Suprapubic skin (tissue), 4 donors: Measurements from ENCODE around the gene DYNLT1. TPM values are rescaled to one million over a fixed set of nuclear protein-coding genes. Genes with fewer than 3 reads are reported as not detected.

Experiments
- DNase-seq, 2 donors: peaks; one replicate each; pipeline ENCODE4 v3.0.0-alpha.2; 2019; ENCODE audit warnings: low spot score in 2 of 2
- H3K27ac ChIP-seq: fragments of 200-600 bp; sonication (generic); one replicate; pipeline ENCODE4 v1.5.1; 2019
- H3K27me3 ChIP-seq: fragments of 200-600 bp; sonication (generic); one replicate; pipeline ENCODE4 v1.5.1; 2019
- H3K36me3 ChIP-seq: fragments of 200-600 bp; sonication (generic); one replicate; pipeline ENCODE4 v1.5.1; 2019
- H3K4me1 ChIP-seq: fragments of 200-600 bp; sonication (generic); one replicate; pipeline ENCODE4 v1.5.1; 2019
- H3K4me3 ChIP-seq: fragments of 200-600 bp; sonication (generic); one replicate; pipeline ENCODE4 v1.5.1; 2019; ENCODE audit warnings: mild to moderate bottlenecking
- H3K9me3 ChIP-seq: fragments of 200-600 bp; sonication (generic); one replicate; pipeline ENCODE4 v1.5.1; 2019
- EP300 ChIP-seq: sonication (generic); formaldehyde crosslinking; IDR thresholded peaks from one replicate; pipeline ENCODE4 v1.6.1; 2017; ENCODE audit warnings: antibody characterized with exemption
- POLR2A ChIP-seq, 2 donors: fragments of 450-650 bp; IDR thresholded peaks; one replicate each; pipeline ENCODE4 v1.6.1; 2017; ENCODE audit warnings: antibody characterized with exemption in 2 of 2, mild to moderate bottlenecking in 2 of 2, moderate library complexity in 2 of 2
- POLR2AphosphoS5 ChIP-seq, 3 donors: sonication (generic); formaldehyde crosslinking; IDR thresholded peaks; one replicate each; pipeline ENCODE4 v1.6.1; 2017; ENCODE audit warnings: antibody characterized with exemption in 3 of 3
- WGBS: methylation state at CpG from one replicate; pipeline ENCODE4 v1.1.5; 2018; 5-methylcytosine and 5-hydroxymethylcytosine counted together
- total RNA-seq, 4 donors: library from RNA; depleted of rRNA; stranded (reverse); fragments of >200 nt; gene quantifications; one replicate each; pipeline ENCODE4 v1.1.0, GENCODE V29; 2016
- TF ChIP-seq, protein P1 (sequence below), 2 donors: fragments of 200-600 bp in 1 of 2; fragments of 450-650 bp in 1 of 2; sonication (generic) in 1 of 2; IDR thresholded peaks; one replicate each; pipeline ENCODE4 v1.5.1; 2016 to 2019; ENCODE audit warnings: antibody characterized with exemption in 2 of 2, mild to moderate bottlenecking in 1 of 2, moderate library complexity in 1 of 2

DYNLT1 gene
- total RNA-seq, 4 donors from 2014 or later = 27.5 to 63.8 (median 49.4) TPM

DNA sequence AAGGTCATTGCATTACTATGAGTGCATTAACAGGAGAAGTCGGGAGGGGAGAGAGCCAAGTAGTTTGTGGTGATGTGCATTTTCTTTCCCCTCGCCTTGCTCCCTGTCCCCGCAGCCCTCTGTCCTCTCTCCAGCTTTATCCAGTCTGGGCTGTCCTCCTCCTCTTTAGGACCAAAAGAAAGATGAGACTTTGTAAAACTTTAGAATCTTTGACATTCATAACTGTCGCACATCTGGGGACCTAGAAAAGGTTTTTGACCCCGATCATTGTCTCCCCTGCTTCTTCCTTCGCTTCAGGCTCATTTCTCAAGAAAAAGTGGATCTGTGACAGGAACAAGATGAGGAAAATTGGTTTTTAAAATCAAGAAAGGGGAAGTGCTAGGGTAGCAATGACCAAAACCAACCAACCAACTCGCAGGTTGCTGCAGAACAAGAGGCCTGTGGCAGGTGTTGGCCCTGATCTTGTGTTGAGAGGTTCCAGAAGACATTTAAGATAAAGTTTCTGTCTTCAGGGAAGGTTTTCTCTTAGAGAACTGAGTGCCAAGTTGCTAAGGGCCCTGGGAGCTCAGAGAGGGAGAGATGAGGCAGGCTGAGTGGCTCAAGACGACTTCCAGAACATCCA lies 22.9 kb upstream of the DYNLT1 start:
- H3K36me3 ChIP-seq = no peaks in the 10 kb centered on the region
- DNase-seq = no peak
- H3K27ac ChIP-seq = peak overlapping the region; percentile 84
- no peak overlapping the region for H3K4me3 ChIP-seq
- TF ChIP-seq POLR2A (IDR thresholded peaks at IDR 0.05) = no peak
- TF ChIP-seq, protein P1, sequence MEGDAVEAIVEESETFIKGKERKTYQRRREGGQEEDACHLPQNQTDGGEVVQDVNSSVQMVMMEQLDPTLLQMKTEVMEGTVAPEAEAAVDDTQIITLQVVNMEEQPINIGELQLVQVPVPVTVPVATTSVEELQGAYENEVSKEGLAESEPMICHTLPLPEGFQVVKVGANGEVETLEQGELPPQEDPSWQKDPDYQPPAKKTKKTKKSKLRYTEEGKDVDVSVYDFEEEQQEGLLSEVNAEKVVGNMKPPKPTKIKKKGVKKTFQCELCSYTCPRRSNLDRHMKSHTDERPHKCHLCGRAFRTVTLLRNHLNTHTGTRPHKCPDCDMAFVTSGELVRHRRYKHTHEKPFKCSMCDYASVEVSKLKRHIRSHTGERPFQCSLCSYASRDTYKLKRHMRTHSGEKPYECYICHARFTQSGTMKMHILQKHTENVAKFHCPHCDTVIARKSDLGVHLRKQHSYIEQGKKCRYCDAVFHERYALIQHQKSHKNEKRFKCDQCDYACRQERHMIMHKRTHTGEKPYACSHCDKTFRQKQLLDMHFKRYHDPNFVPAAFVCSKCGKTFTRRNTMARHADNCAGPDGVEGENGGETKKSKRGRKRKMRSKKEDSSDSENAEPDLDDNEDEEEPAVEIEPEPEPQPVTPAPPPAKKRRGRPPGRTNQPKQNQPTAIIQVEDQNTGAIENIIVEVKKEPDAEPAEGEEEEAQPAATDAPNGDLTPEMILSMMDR (IDR thresholded peaks at IDR 0.05) = no peak
- TF ChIP-seq POLR2AphosphoS5 (IDR thresholded peaks at IDR 0.05) = no peak
- no peak for TF ChIP-seq EP300
- WGBS = 90% methylated on average over 8 of the region's 8 CpGs
- no peaks in the 10 kb centered on the region for H3K9me3 ChIP-seq
- H3K27me3 ChIP-seq = no peaks in the 10 kb centered on the region
- peaks cover 37% of the 10 kb centered on the region for H3K4me1 ChIP-seq

DNA sequence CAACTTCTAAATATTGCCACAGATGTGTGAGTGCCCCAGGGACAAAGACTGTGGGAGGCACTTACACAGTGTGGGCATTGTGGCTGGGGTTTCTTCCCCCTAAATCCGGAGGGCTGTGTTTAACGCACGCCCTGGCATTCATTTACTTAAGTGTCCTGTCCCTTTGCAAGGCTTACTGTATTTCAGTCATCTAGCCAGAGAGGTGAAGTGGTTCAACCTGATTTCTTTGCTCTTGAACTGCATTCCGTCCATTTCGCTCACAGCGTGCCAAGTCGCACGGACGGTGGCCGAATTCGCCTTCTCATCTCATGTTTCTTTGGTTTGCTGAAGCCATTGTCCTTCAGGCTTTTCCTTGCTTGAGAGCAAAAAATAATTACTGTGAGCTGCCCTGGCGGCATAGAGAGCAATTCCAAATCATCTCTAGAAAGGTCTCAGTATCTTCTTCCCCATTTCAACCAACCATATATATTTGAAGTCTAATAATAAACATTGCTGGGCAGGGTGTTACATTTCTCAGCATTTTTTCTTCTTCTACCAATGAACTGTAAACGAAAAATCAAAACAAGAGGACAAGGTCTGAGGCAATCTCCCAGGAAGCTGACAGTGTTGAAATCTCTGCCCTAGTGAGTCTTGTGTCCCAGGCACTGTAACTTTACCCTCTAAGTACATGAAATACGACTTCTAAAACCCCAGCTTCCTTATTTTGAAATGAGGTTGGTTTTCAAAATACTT lies 22.3 kb upstream of the DYNLT1 start:
- WGBS = 85% methylated on average over 14 of the region's 14 CpGs
- Histone ChIP-seq H3K4me3 (no peak overlapping the region), H3K27ac (peak overlapping the region; percentile 84), H3K9me3 (no peaks in the 10 kb centered on the region), H3K4me1 (peaks cover 44% of the 10 kb centered on the region), H3K36me3 (no peaks in the 10 kb centered on the region), H3K27me3 (no peaks in the 10 kb centered on the region)
- DNase-seq = no peak
- TF ChIP-seq EP300 = no peak
- TF ChIP-seq, protein P1 (IDR thresholded peaks at IDR 0.05) = no peak
- no peak for TF ChIP-seq POLR2A (IDR thresholded peaks at IDR 0.05)
- TF ChIP-seq POLR2AphosphoS5 (IDR thresholded peaks at IDR 0.05) = no peak

DNA sequence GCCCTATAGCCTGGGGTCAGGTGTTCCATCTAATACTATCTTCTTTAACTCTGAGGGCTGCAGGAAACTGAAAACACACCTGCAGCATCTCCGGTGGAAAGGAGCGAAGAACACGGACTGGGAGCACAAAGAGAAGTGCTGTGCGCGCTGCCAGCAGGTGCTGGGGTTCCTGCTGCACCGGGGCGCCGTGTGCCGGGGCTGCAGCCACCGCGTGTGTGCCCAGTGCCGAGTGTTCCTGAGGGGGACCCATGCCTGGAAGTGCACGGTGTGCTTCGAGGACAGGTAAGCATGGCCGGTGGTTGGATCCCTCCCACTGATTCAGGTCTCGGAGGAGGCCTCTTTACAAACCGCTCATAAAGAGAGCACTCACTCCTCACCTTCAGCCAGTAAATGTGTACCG lies 20.8 kb upstream of the DYNLT1 start:
- TF ChIP-seq POLR2AphosphoS5 (IDR thresholded peaks at IDR 0.05) = no peak
- TF ChIP-seq EP300 = no peak
- TF ChIP-seq, protein P1 (IDR thresholded peaks at IDR 0.05) = no peak
- TF ChIP-seq POLR2A (IDR thresholded peaks at IDR 0.05) = no peak
- H3K36me3 ChIP-seq = no peaks in the 10 kb centered on the region
- no peaks in the 10 kb centered on the region for H3K9me3 ChIP-seq
- peaks cover 58% of the 10 kb centered on the region for H3K4me1 ChIP-seq
- peak overlapping the region; percentile 84 for H3K27ac ChIP-seq
- no peak overlapping the region for H3K4me3 ChIP-seq
- DNase-seq = no peak
- H3K27me3 ChIP-seq = no peaks in the 10 kb centered on the region
- 95% methylated on average over 18 of the region's 18 CpGs for WGBS

DNA sequence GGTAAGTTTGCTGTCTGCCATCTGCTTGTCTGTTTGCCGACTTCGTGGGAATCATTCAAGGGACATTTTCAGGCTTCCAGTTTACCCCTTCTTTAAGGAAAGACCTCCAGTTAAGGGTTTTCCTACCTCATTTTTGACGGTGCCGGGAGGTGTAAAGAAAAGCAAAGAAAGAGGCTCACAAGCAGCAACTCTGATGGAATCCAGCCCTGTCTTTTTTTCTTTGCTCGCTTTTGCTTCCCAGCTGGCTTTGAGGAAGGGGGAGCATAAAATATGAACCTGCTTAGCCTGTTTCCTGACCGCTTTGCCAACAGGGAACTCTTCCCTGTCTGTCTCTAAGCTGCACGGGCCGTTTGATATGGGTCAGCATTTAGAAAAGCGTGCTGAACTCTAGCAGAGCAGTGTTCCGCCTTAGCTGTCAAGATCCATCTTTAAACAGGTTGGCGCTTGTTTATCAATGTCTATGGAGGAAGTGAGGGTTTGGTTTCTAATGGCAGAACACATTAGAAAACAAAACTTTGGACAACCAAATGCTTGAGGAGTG lies 19.2 kb upstream of the DYNLT1 start:
- peak overlapping the region; percentile 33 for H3K4me3 ChIP-seq
- H3K27me3 ChIP-seq = no peaks in the 10 kb centered on the region
- peaks cover 50% of the 10 kb centered on the region for H3K4me1 ChIP-seq
- H3K27ac ChIP-seq = peak overlapping the region; percentile 84
- DNase-seq = no peak
- 32% methylated on average over 11 of the region's 11 CpGs for WGBS
- H3K9me3 ChIP-seq = no peaks in the 10 kb centered on the region
- TF ChIP-seq, protein P1 (IDR thresholded peaks at IDR 0.05) = no peak
- TF ChIP-seq EP300 (no peak), POLR2AphosphoS5 (IDR thresholded peaks at IDR 0.05) (no peak), POLR2A (IDR thresholded peaks at IDR 0.05) (no peak)
- no peaks in the 10 kb centered on the region for H3K36me3 ChIP-seq

DNA sequence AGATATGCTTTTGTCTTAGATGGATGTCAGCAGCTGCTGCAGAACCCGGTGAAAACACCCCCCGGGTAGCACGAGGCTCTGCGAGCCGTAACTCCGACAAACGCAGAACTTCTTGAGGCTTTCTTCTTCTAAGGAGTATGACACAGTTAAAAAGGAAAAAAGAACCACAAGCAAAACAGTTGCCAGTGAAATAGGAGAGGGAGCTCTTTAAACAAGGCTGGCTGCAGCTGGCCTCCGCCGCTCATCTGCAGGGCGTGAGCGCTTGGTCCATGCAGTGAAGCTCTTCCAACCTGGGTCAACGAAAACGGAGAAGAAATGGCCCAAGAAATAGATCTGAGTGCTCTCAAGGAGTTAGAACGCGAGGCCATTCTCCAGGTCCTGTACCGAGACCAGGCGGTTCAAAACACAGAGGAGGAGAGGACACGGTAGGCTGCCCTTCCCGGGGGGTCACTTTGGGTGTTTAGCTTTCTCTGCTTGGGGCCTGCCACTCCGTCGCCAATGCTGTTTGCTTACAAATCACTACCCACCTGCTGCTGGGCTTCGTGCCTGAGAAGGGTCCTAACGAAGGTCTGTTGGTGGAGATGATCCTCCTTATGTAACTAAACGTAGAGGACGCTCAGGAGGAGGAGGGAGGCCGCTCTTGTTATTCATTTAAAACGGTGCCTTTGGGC lies 18.5 kb upstream of the DYNLT1 start:
- TF ChIP-seq POLR2AphosphoS5 (IDR thresholded peaks at IDR 0.05) = no peak
- no peak for TF ChIP-seq POLR2A (IDR thresholded peaks at IDR 0.05)
- no peak for TF ChIP-seq EP300
- TF ChIP-seq, protein P1 (IDR thresholded peaks at IDR 0.05) = no peak
- H3K4me3 ChIP-seq = peak overlapping the region; percentile 33
- H3K4me1 ChIP-seq = peaks cover 46% of the 10 kb centered on the region
- no peaks in the 10 kb centered on the region for H3K9me3 ChIP-seq
- H3K27me3 ChIP-seq = no peaks in the 10 kb centered on the region
- H3K36me3 ChIP-seq = no peaks in the 10 kb centered on the region
- 18% methylated on average over 27 of the region's 27 CpGs for WGBS
- H3K27ac ChIP-seq = peak overlapping the region; percentile 84
- no peak for DNase-seq
